ENCODE data around the gene RAD18.

GRCh38 chr3:8966820-8967348 lies 3.6 kb upstream of the RAD18 start:
- TF ChIP-seq CTCF (IDR thresholded peaks at IDR 0.05): no peak
- TF ChIP-seq POLR2AphosphoS5 (IDR thresholded peaks at IDR 0.05): no peak
